ENCODE results near the gene GJB1.
A peak's percentile ranks its signal among the peaks of the same experiment; 100 is the strongest.
"Not testable (repeated sequence)": the region's sequence is repeated elsewhere in the genome, so short reads cannot be mapped to it uniquely, and the experiment has no call there.

The GJB1 gene

GRCh38 chrX:71254092-71254963 lies 31.3 kb downstream of the GJB1 start, which contains the start of gene ZMYM3:
Gene ZMYM3, minus strand, starts transcription at chrX:71254140. Its CDS starts 885 bp downstream, at chrX:71253255.
- peak; percentile 17 to 89 (median 70) for DNase-seq

GRCh38 chrX:71256051-71256450 lies 33.0 kb downstream of the GJB1 start:
- no peak for DNase-seq

GRCh38 chrX:71256856-71257255 lies 33.8 kb downstream of the GJB1 start:
- no peak for DNase-seq

GRCh38 chrX:71268624-71269023 lies 45.6 kb downstream of the GJB1 start:
- DNase-seq, result not testable (repeated sequence)

GRCh38 chrX:71269801-71270395 lies 46.9 kb downstream of the GJB1 start:
- DNase-seq, result no peak

GRCh38 chrX:71272313-71272712 lies 49.3 kb downstream of the GJB1 start:
- not testable (repeated sequence) for DNase-seq
